Neural cell (in vitro differentiated cells): Measurements from ENCODE around the gene RAB6A. TPM values are rescaled to one million over a fixed set of nuclear protein-coding genes. Genes with fewer than 3 reads are reported as not detected.

Source experiments
- H2AFZ ChIP-seq: fragments of 200-600, 300-800 bp; sonication (generic), shearing (Covaris generic); 2 replicates; pipeline ENCODE4 v1.6.0; 2014; ENCODE audit warnings: low read depth, mild to moderate bottlenecking, antibody characterized with exemption, low read length, moderate library complexity
- H3F3A ChIP-seq: fragments of 200-600 bp; shearing (Covaris generic); 2 replicates; pipeline ENCODE4 v1.6.1; 2016; ENCODE audit warnings: mild to moderate bottlenecking, moderate library complexity, mixed read lengths, antibody characterized with exemption, low read length; ENCODE audit not compliant: insufficient read depth, poor library complexity, severe bottlenecking
- H3K27ac ChIP-seq: fragments of 200-600, 300-800 bp; sonication (generic), shearing (Covaris generic); 2 replicates; pipeline ENCODE4 v1.5.1; 2014; ENCODE audit warnings: mild to moderate bottlenecking, low read length, moderate library complexity
- H3K27me3 ChIP-seq: fragments of 300-800, 200-600 bp; sonication (generic), shearing (Covaris generic); 2 replicates; pipeline ENCODE4 v1.6.0; 2014; ENCODE audit warnings: mild to moderate bottlenecking, low read depth, low read length, moderate library complexity; ENCODE audit not compliant: insufficient read depth
- H3K36me3 ChIP-seq: fragments of 300-800, 200-600 bp; sonication (generic), shearing (Covaris generic); 2 replicates; pipeline ENCODE4 v1.5.1; 2014; ENCODE audit warnings: mild to moderate bottlenecking, antibody characterized with exemption, low read length, moderate library complexity; ENCODE audit not compliant: insufficient read depth
- H3K4me2 ChIP-seq: fragments of 300-800, 200-600 bp; sonication (generic), shearing (Covaris generic); 2 replicates; pipeline ENCODE4 v1.6.0; 2014; ENCODE audit warnings: mild to moderate bottlenecking, low read length
- H3K4me3 ChIP-seq: fragments of 300-800, 200-600 bp; sonication (generic), shearing (Covaris generic); 2 replicates; pipeline ENCODE4 v1.5.1; 2014; ENCODE audit warnings: mild to moderate bottlenecking, low read length, moderate library complexity
- H3K79me2 ChIP-seq: fragments of 200-600 bp; shearing (Covaris generic); replicated peaks from 2 replicates; pipeline ENCODE4 v1.6.0; 2014; ENCODE audit warnings: mild to moderate bottlenecking, low read length, moderate library complexity; ENCODE audit not compliant: insufficient read depth
- H3K9ac ChIP-seq: fragments of 300-800, 200-600 bp; sonication (generic), shearing (Covaris generic); 2 replicates; pipeline ENCODE4 v1.6.1; 2016; ENCODE audit warnings: mild to moderate bottlenecking, low read length, mixed read lengths
- H3K9me2 ChIP-seq: fragments of 200-600 bp; shearing (Covaris generic); 2 replicates; pipeline ENCODE4 v1.6.1; 2016; ENCODE audit warnings: mild to moderate bottlenecking, low read length, mixed read lengths; ENCODE audit not compliant: insufficient read depth
- H3K9me3 ChIP-seq: fragments of 200-600, 300-800 bp; sonication (generic), shearing (Covaris generic); 2 replicates; pipeline ENCODE4 v1.6.1; 2016; ENCODE audit warnings: mild to moderate bottlenecking, mixed run types, low read length, moderate library complexity, mixed read lengths
- H4K20me1 ChIP-seq: fragments of 200-600 bp; shearing (Covaris generic); 2 replicates; pipeline ENCODE4 v1.6.1; 2016; ENCODE audit warnings: mild to moderate bottlenecking, mixed run types; ENCODE audit not compliant: insufficient read depth
- CTCF ChIP-seq: fragments of 450-650 bp; IDR thresholded peaks from 2 replicates; pipeline ENCODE4 v1.5.1; 2014; ENCODE audit warnings: antibody characterized with exemption, mild to moderate bottlenecking, moderate library complexity; ENCODE audit not compliant: poor library complexity, severe bottlenecking
- EP300 ChIP-seq: fragments of 450-650 bp; conservative IDR thresholded peaks from 2 replicates; pipeline ENCODE4 v1.6.1; 2014; ENCODE audit warnings: antibody characterized with exemption, mild to moderate bottlenecking, moderate library complexity; ENCODE audit not compliant: poor library complexity, severe bottlenecking
- EZH2 ChIP-seq: fragments of 200-600, 300-800 bp; shearing (Covaris generic), sonication (generic); IDR thresholded peaks from 2 replicates; pipeline ENCODE4 v1.6.1; 2014; ENCODE audit warnings: antibody characterized with exemption, low read length, borderline replicate concordance, mild to moderate bottlenecking; ENCODE audit not compliant: insufficient read depth, poor library complexity, severe bottlenecking
- MXI1 ChIP-seq: fragments of 450-650 bp; conservative IDR thresholded peaks from 2 replicates; pipeline ENCODE4 v1.6.1; 2014; ENCODE audit warnings: antibody characterized with exemption, mild to moderate bottlenecking; ENCODE audit not compliant: poor library complexity, severe bottlenecking
- POLR2AphosphoS5 ChIP-seq: IDR thresholded peaks from 2 replicates; pipeline ENCODE4 v1.6.1; 2012
- RAD21 ChIP-seq: fragments of 450-650 bp; conservative IDR thresholded peaks from 2 replicates; pipeline ENCODE4 v1.6.1; 2014; ENCODE audit warnings: antibody characterized with exemption, mild to moderate bottlenecking, moderate library complexity
- REST ChIP-seq: IDR thresholded peaks from 2 replicates; pipeline ENCODE4 v1.6.1; 2012; ENCODE audit warnings: borderline replicate concordance
- SMC3 ChIP-seq: fragments of 450-650 bp; conservative IDR thresholded peaks from 2 replicates; pipeline ENCODE4 v1.6.1; 2014; ENCODE audit warnings: antibody characterized with exemption, mild to moderate bottlenecking, moderate library complexity; ENCODE audit not compliant: poor library complexity
- TAF1 ChIP-seq: IDR thresholded peaks from 2 replicates; pipeline ENCODE4 v1.6.1; 2012; ENCODE audit warnings: low read depth
- polyA plus RNA-seq: library from polyadenylated mRNA; depleted of rRNA; stranded (reverse); fragments of >200 nt; gene quantifications from 2 replicates; pipeline ENCODE4 v1.2.3, GENCODE V29; 2014

Gene RAB6A
- polyA plus RNA-seq, 1 donor from 2014 or later: 155 TPM

GRCh38 chr11:73652046-73652730 lies 108.7 kb downstream of the RAB6A start:
- Histone ChIP-seq H3K27ac (no peak overlapping the region), H3K36me3 (no peaks in the 10 kb centered on the region), H3K27me3 (no peaks in the 10 kb centered on the region), H2AFZ (no peak overlapping the region), H3K9me2 (no peaks in the 10 kb centered on the region), H3K9ac (no peak overlapping the region), H4K20me1 (no peaks in the 10 kb centered on the region), H3F3A (no peaks in the 10 kb centered on the region), H3K9me3 (no peaks in the 10 kb centered on the region), H3K4me2 (no peak overlapping the region), H3K4me3 (no peak overlapping the region), H3K79me2 (no peaks in the 10 kb centered on the region)
- TF ChIP-seq TAF1 (no peak), REST (no peak), POLR2AphosphoS5 (no peak), EZH2 (no peak), SMC3 (no peak), EP300 (no peak), MXI1 (no peak), CTCF (no peak), RAD21 (no peak)

- no peaks in the 10 kb centered on the region for H4K20me1 ChIP-seq
- no peak overlapping the region for H3K9ac ChIP-seq
- H3K27ac ChIP-seq: no peak overlapping the region
- H3K4me2 ChIP-seq: no peak overlapping the region
- H3K9me2 ChIP-seq: no peaks in the 10 kb centered on the region
- no peak for TF ChIP-seq REST
- TF ChIP-seq MXI1: no peak
- TF ChIP-seq EZH2: no peak
- TF ChIP-seq TAF1: no peak
- no peak for TF ChIP-seq CTCF
- TF ChIP-seq POLR2AphosphoS5: no peak
- no peak for TF ChIP-seq EP300
- no peak for TF ChIP-seq SMC3
- no peak for TF ChIP-seq RAD21
- no peaks in the 10 kb centered on the region for H3K9me3 ChIP-seq
- no peaks in the 10 kb centered on the region for H3K27me3 ChIP-seq
- no peak overlapping the region for H2AFZ ChIP-seq
- H3K36me3 ChIP-seq: no peaks in the 10 kb centered on the region
- H3K79me2 ChIP-seq: no peaks in the 10 kb centered on the region
- no peak overlapping the region for H3K4me3 ChIP-seq
- H3F3A ChIP-seq: no peaks in the 10 kb centered on the region
Observed at GRCh38 chr11:73651661-73652045, 109.2 kb downstream of the RAB6A start.
